HEK293 (cell line): ENCODE measurements around the gene ULBP2.

Source experiments
- CTCF ChIA-PET: fragments of 350-600 bp; formaldehyde crosslinking; extraction: SDS; loops from one replicate; lab custom pipeline; 2021; ENCODE audit warnings: antibody characterized with exemption; lab: Yijun Ruan, JAX
- POLR2A ChIA-PET: fragments of 300-600 bp; formaldehyde crosslinking; extraction: SDS; loops from one replicate; lab custom pipeline; 2020; ENCODE audit warnings: antibody characterized with exemption, inconsistent platforms; lab: Yijun Ruan, JAX
- H3K27ac ChIP-seq: fragments of 200-500 bp; sonication (Bioruptor generic); 2 replicates; pipeline ENCODE4 v1.5.1; 2014; ENCODE audit warnings: low read depth, low read length, control low read depth, inconsistent platforms; ENCODE audit errors: extremely low read depth
- H3K36me3 ChIP-seq, 2 experiments: fragments of 200-500 bp in 1 of 2; sonication (Bioruptor generic) in 1 of 2; 1 replicate in 1 of 2; 2 replicates in 1 of 2; pipeline ENCODE4 v1.5.1; 2014 to 2017; ENCODE audit warnings: inconsistent platforms in 2 of 2, low read length in 2 of 2; ENCODE audit not compliant: control insufficient read depth in 2 of 2, insufficient read depth in 1 of 2
- H3K4me1 ChIP-seq: fragments of 200-500 bp; sonication (Bioruptor generic); 2 replicates; pipeline ENCODE4 v1.5.1; 2014; ENCODE audit warnings: mild to moderate bottlenecking, low read length, inconsistent platforms; ENCODE audit not compliant: control insufficient read depth, insufficient read depth
- H3K4me3 ChIP-seq: 2 replicates; pipeline ENCODE4 v1.5.1; 2011; ENCODE audit warnings: low read depth, mild to moderate bottlenecking, control low read depth, low read length, moderate library complexity
- H3K9me3 ChIP-seq: fragments of 200-500 bp; sonication (Bioruptor generic); 2 replicates; pipeline ENCODE4 v1.5.1; 2014; ENCODE audit warnings: low read depth, low read length, inconsistent platforms; ENCODE audit not compliant: control insufficient read depth, insufficient read depth
- AEBP2 ChIP-seq: fragments of 450-650 bp; formaldehyde crosslinking; IDR thresholded peaks from 2 replicates; pipeline ENCODE4 v1.5.1; 2016; ENCODE audit warnings: missing biosample characterization, missing genetic modification characterization, borderline replicate concordance
- CTCF ChIP-seq: fragments of 450-650 bp; formaldehyde crosslinking; IDR thresholded peaks from 2 replicates; pipeline ENCODE4 v1.5.1; 2016; ENCODE audit warnings: missing biosample characterization, missing genetic modification characterization
- GLIS2 ChIP-seq: fragments of 450-650 bp; formaldehyde crosslinking; IDR thresholded peaks from 2 replicates; pipeline ENCODE4 v1.5.1; 2016; ENCODE audit warnings: missing biosample characterization, missing genetic modification characterization
- KLF1 ChIP-seq: fragments of 450-650 bp; formaldehyde crosslinking; IDR thresholded peaks from 2 replicates; pipeline ENCODE4 v1.5.1; 2016; ENCODE audit warnings: missing biosample characterization, missing genetic modification characterization
- PRDM1 ChIP-seq: fragments of 450-650 bp; formaldehyde crosslinking; IDR thresholded peaks from 2 replicates; pipeline ENCODE4; 2016; ENCODE audit warnings: missing biosample characterization, missing genetic modification characterization
- REST ChIP-seq: fragments of 450-650 bp; formaldehyde crosslinking; IDR thresholded peaks from 2 replicates; pipeline ENCODE4 v1.5.1; 2016; ENCODE audit warnings: missing biosample characterization, missing genetic modification characterization
- ZFP41 ChIP-seq: fragments of 450-650 bp; formaldehyde crosslinking; IDR thresholded peaks from 2 replicates; pipeline ENCODE4 v1.5.1; 2016; ENCODE audit warnings: missing biosample characterization, missing genetic modification characterization, borderline replicate concordance
- ZIC2 ChIP-seq: fragments of 450-650 bp; formaldehyde crosslinking; IDR thresholded peaks from 2 replicates; pipeline ENCODE4 v1.5.1; 2016; ENCODE audit warnings: missing biosample characterization, missing genetic modification characterization
- ZNF112 ChIP-seq: fragments of 450-650 bp; formaldehyde crosslinking; IDR thresholded peaks from 2 replicates; pipeline ENCODE4 v1.5.0; 2017; ENCODE audit warnings: missing biosample characterization, missing genetic modification characterization
- ZNF18 ChIP-seq: fragments of 450-650 bp; formaldehyde crosslinking; IDR thresholded peaks from 2 replicates; pipeline ENCODE4 v1.5.1; 2016; ENCODE audit warnings: missing biosample characterization, missing genetic modification characterization
- ZNF23 ChIP-seq: fragments of 450-650 bp; formaldehyde crosslinking; IDR thresholded peaks from 2 replicates; pipeline ENCODE4 v1.5.1; 2016; ENCODE audit warnings: missing biosample characterization, missing genetic modification characterization, borderline replicate concordance
- ZNF585B ChIP-seq: fragments of 450-650 bp; formaldehyde crosslinking; IDR thresholded peaks from 2 replicates; pipeline ENCODE4 v1.5.1; 2016; ENCODE audit warnings: missing biosample characterization, missing genetic modification characterization
- ZNF747 ChIP-seq: fragments of 450-650 bp; formaldehyde crosslinking; IDR thresholded peaks from 2 replicates; pipeline ENCODE4 v1.5.1; 2016; ENCODE audit warnings: missing biosample characterization, missing genetic modification characterization
- ZNF785 ChIP-seq: fragments of 450-650 bp; formaldehyde crosslinking; IDR thresholded peaks from 2 replicates; pipeline ENCODE4 v1.5.1; 2016; ENCODE audit warnings: missing biosample characterization, missing genetic modification characterization
- ZNF792 ChIP-seq: fragments of 450-650 bp; formaldehyde crosslinking; IDR thresholded peaks from 2 replicates; pipeline ENCODE4 v1.5.1; 2016; ENCODE audit warnings: missing biosample characterization, missing genetic modification characterization
- TF ChIP-seq, protein P1 (sequence below): fragments of 450-650 bp; formaldehyde crosslinking; optimal IDR thresholded peaks from 2 replicates; pipeline ENCODE3; 2016; ENCODE audit warnings: missing biosample characterization, mild to moderate bottlenecking, missing genetic modification characterization
- TF ChIP-seq, protein P2 (sequence below): fragments of 450-650 bp; IDR thresholded peaks from 2 replicates; pipeline ENCODE4 v1.5.1; 2018; ENCODE audit warnings: missing biosample characterization, mild to moderate bottlenecking, missing genetic modification characterization

ULBP2 gene

GRCh38 chr6:149922642-149923326 lies 19.0 kb upstream of the ULBP2 start, which contains the start of gene RAET1G (continued):
- TF ChIP-seq ZIC2 (tag by site-specific recombination): 0 out of 2 replicates have a peak, but pooled peaks have one; percentile 11
- peak; percentile 61 for TF ChIP-seq REST (tag by site-specific recombination)

DNA sequence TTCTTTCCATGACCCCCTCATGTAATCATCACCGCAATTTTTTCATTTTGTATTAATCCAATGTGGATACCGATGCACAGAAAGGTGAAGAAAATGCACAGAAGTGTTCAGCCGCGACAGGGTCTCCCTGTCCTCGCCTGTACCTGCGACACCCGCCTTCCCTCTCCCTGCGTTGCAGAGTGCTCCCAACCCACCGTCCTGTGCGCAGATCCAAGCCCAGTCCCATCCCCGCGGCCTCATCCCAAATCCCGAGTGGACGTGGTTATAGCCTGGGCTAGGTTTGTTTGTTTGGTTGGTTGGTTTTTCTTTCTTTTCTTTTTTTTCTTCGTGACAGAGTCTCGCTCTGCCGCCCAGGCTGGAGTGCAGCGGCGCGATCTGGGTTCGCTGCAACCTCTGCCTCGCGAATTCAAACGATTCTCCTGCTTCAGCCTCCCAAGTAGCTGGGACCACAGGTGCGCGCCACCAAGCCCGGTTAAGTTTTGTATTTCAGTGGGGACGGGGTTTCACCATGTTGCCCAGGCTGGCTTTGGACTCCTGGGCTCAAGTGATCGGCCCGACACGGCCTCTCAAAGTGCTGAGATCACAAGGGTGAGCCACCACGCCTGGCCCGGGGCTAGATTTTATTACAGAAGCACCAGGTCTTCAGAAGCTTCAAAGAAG lies 18.4 kb upstream of the ULBP2 start:
- CTCF ChIA-PET: interaction anchor here (0.6 to 2.5 kb wide), 9 partner anchors 57 to 894 kb away, joined by 3 to 45 read pairs (median 4); no protein-coding TSS in a partner anchor
- H3K4me3 ChIP-seq: peak overlapping the region; percentile 5; the same call in 1 of the 2 replicates
- TF ChIP-seq ZNF112 (tag by site-specific recombination) (no peak), AEBP2 (tag by site-specific recombination) (no peak), KLF1 (tag by site-specific recombination) (no peak), ZNF792 (tag by site-specific recombination) (0 out of 2 replicates have a peak, but pooled peaks have one; percentile 19)
- TF ChIP-seq, protein P1, sequence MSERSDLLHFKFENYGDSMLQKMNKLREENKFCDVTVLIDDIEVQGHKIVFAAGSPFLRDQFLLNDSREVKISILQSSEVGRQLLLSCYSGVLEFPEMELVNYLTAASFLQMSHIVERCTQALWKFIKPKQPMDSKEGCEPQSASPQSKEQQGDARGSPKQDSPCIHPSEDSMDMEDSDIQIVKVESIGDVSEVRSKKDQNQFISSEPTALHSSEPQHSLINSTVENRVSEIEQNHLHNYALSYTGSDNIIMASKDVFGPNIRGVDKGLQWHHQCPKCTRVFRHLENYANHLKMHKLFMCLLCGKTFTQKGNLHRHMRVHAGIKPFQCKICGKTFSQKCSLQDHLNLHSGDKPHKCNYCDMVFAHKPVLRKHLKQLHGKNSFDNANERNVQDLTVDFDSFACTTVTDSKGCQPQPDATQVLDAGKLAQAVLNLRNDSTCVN (tag by site-specific recombination): peak; percentile 0
- H3K9me3 ChIP-seq: no peaks in the 10 kb centered on the region
- no peaks in the 10 kb centered on the region for H3K4me1 ChIP-seq
- POLR2A ChIA-PET: interaction anchor here (0.6 kb wide), 1 partner anchor 27 kb away, joined by 3 read pairs; no protein-coding TSS in a partner anchor
- no peaks in the 10 kb centered on the region for H3K36me3 ChIP-seq
- no peak overlapping the region for H3K27ac ChIP-seq

DNA sequence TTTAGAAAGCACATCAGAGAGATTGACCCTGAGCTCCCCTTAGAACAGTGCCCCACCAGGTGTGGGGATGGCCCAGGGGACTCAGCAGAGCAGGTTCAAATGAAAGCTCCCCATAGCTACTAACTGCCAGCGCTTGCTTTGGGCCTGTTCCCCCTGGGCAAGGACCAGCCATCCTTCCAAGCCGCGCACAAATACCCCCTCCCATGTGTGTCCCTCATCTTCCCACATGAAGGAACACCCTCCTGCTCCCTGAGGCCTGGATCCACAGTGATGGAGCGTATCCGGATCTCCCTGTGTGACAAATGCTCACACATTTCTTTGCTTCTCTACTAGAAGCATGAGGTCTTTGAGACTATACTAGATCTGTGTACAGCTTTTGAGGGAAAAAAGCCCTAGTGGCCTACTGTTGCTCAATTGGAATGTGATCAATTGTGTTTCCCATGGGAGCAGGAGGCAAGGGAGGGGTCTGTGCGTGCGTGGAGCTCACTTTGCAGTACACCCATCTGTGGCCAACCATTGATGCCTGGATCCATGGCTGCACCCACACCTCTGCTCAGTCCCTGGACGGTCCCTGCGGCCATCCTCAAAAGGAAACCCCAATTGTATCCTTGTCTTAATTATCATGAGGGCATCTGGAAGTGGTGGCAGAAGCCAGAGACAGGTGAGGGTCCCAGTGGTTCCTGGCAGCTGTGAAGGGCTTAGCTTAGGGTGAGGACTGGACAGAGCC lies 17.4 kb upstream of the ULBP2 start:
- Histone ChIP-seq H3K27ac (no peak overlapping the region), H3K9me3 (no peaks in the 10 kb centered on the region), H3K4me3 (no peak overlapping the region), H3K36me3 (no peaks in the 10 kb centered on the region), H3K4me1 (no peaks in the 10 kb centered on the region)
- POLR2A ChIA-PET: interaction anchor here (0.6 to 1.2 kb wide), 3 partner anchors 36 to 145 kb away, joined by 3 to 8 read pairs (median 4); partner anchors contain the start of genes ULBP1 and ULBP3
- CTCF ChIA-PET: interaction anchor here (0.6 to 2.5 kb wide), 11 partner anchors 58 to 1411 kb away, joined by 3 to 45 read pairs (median 3); partner anchors contain the start of gene LRP11
- TF ChIP-seq, protein P2, sequence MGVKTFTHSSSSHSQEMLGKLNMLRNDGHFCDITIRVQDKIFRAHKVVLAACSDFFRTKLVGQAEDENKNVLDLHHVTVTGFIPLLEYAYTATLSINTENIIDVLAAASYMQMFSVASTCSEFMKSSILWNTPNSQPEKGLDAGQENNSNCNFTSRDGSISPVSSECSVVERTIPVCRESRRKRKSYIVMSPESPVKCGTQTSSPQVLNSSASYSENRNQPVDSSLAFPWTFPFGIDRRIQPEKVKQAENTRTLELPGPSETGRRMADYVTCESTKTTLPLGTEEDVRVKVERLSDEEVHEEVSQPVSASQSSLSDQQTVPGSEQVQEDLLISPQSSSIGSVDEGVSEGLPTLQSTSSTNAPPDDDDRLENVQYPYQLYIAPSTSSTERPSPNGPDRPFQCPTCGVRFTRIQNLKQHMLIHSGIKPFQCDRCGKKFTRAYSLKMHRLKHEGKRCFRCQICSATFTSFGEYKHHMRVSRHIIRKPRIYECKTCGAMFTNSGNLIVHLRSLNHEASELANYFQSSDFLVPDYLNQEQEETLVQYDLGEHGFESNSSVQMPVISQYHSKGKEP (tag by site-specific recombination): no peak
- no peak for TF ChIP-seq ZNF747 (tag by site-specific recombination)
- TF ChIP-seq GLIS2: no peak
- no peak for TF ChIP-seq ZNF112 (tag by site-specific recombination)
- TF ChIP-seq ZNF18 (tag by site-specific recombination): no peak
- no peak for TF ChIP-seq PRDM1 (tag by site-specific recombination)
- TF ChIP-seq CTCF: no peak
- no peak for TF ChIP-seq ZNF585B
- TF ChIP-seq ZFP41 (tag by site-specific recombination): no peak
- no peak for TF ChIP-seq ZNF23 (tag by site-specific recombination)
- no peak for TF ChIP-seq ZNF785
